IMR-90 (cell line): Measurements from ENCODE around the gene ATP1A1. TPM values are rescaled to one million over a fixed set of nuclear protein-coding genes. Genes with fewer than 3 reads are reported as not detected.

Source experiments
- ATAC-seq: fragments of 200-7000 bp; cut with Tn5 transposase; 2 replicates; pipeline ENCODE4 v1.9.1; 2020; ENCODE audit warnings: low read depth, mild to moderate bottlenecking, moderate library complexity
- BruUV-seq: library from RNA; stranded (reverse); fragments of 400-500 nt; replicated peaks from 2 replicates; lab custom pipeline; 2021; lab: Mats Ljungman, UMichigan
- CTCF ChIA-PET: fragments of 300-600 bp; formaldehyde crosslinking; extraction: SDS; loops from one replicate; lab custom pipeline; 2021; ENCODE audit warnings: antibody characterized with exemption; lab: Yijun Ruan, JAX
- POLR2A ChIA-PET: fragments of 300-600 bp; sonication (Branson Sonifier 250); formaldehyde crosslinking; loops from one replicate; lab custom pipeline; 2022; ENCODE audit warnings: antibody characterized with exemption; ENCODE audit not compliant: unreplicated experiment; lab: Charles Lee
- DNase-seq: peaks from one replicate; pipeline ENCODE4 v3.0.0; 2013
- H2AFZ ChIP-seq: replicated peaks from 2 replicates; pipeline ENCODE3; 2013; ENCODE audit warnings: low read length, mild to moderate bottlenecking; ENCODE audit not compliant: poor library complexity
- H2AK5ac ChIP-seq: 2 replicates; pipeline ENCODE4 v1.6.1; 2013; ENCODE audit warnings: low read depth, low read length, inconsistent platforms
- H2AK9ac ChIP-seq: replicated peaks from 2 replicates; pipeline ENCODE3; 2013; ENCODE audit warnings: mild to moderate bottlenecking, low read depth, low read length, moderate library complexity; ENCODE audit not compliant: poor library complexity
- H2BK120ac ChIP-seq: 2 replicates; pipeline ENCODE4 v1.6.1; 2013; ENCODE audit warnings: low read depth, low read length, inconsistent platforms
- H2BK15ac ChIP-seq: 3 replicates; pipeline ENCODE4 v1.6.1; 2013; ENCODE audit warnings: low read depth, low read length, inconsistent platforms
- H2BK20ac ChIP-seq: 2 replicates; pipeline ENCODE4 v1.6.1; 2013; ENCODE audit warnings: low read depth, mild to moderate bottlenecking, inconsistent platforms, low read length, moderate library complexity
- H2BK5ac ChIP-seq: 2 replicates; pipeline ENCODE4 v1.6.1; 2013; ENCODE audit warnings: mild to moderate bottlenecking, low read depth, low read length, inconsistent platforms; ENCODE audit not compliant: poor library complexity, severe bottlenecking
- H3K14ac ChIP-seq: replicated peaks from 2 replicates; pipeline ENCODE4 v1.6.1; 2013; ENCODE audit warnings: low read depth, low read length, inconsistent platforms
- H3K18ac ChIP-seq: 2 replicates; pipeline ENCODE4 v1.6.1; 2013; ENCODE audit warnings: low read depth, low read length, control low read depth
- H3K23ac ChIP-seq: 2 replicates; pipeline ENCODE4 v1.6.1; 2013; ENCODE audit warnings: low read depth, low read length, inconsistent platforms
- H3K27ac ChIP-seq: 2 replicates; pipeline ENCODE4 v1.5.1; 2013; ENCODE audit warnings: mild to moderate bottlenecking, control low read depth, low read length; ENCODE audit not compliant: insufficient read depth
- H3K27me3 ChIP-seq: 2 replicates; pipeline ENCODE4 v1.6.1; 2013; ENCODE audit warnings: low read length; ENCODE audit not compliant: control insufficient read depth, insufficient read depth
- H3K36me3 ChIP-seq: 2 replicates; pipeline ENCODE4 v1.6.1; 2013; ENCODE audit warnings: low read length, mixed read lengths; ENCODE audit not compliant: control insufficient read depth, insufficient read depth
- H3K4ac ChIP-seq: 2 replicates; pipeline ENCODE4 v1.6.1; 2013; ENCODE audit warnings: low read depth, low read length, inconsistent platforms
- H3K4me1 ChIP-seq: 2 replicates; pipeline ENCODE4 v1.6.1; 2013; ENCODE audit warnings: low read length, mixed read lengths; ENCODE audit not compliant: control insufficient read depth, insufficient read depth
- H3K4me2 ChIP-seq: 2 replicates; pipeline ENCODE4 v1.6.1; 2013; ENCODE audit warnings: low read depth, mild to moderate bottlenecking, control low read depth, low read length, moderate library complexity
- H3K4me3 ChIP-seq: 2 replicates; pipeline ENCODE4 v1.5.1; 2013; ENCODE audit warnings: low read depth, mild to moderate bottlenecking, control low read depth, low read length, moderate library complexity; ENCODE audit not compliant: insufficient read depth
- H3K56ac ChIP-seq: 2 replicates; pipeline ENCODE4 v1.6.1; 2013; ENCODE audit warnings: low read length, inconsistent platforms; ENCODE audit not compliant: insufficient read depth; ENCODE audit errors: extremely low read depth
- H3K79me1 ChIP-seq, 2 experiments: 2 replicates each; pipeline ENCODE4 v1.6.1; 2013; ENCODE audit warnings: low read length in 2 of 2, inconsistent platforms in 1 of 2, low read depth in 1 of 2
- H3K9ac ChIP-seq: 2 replicates; pipeline ENCODE4 v1.6.1; 2013; ENCODE audit warnings: low read depth, low read length, control low read depth
- H3K9me1 ChIP-seq: 2 replicates; pipeline ENCODE4 v1.6.1; 2013; ENCODE audit warnings: low read length, inconsistent platforms; ENCODE audit not compliant: insufficient read depth
- H3K9me3 ChIP-seq: 2 replicates; pipeline ENCODE4 v1.6.1; 2013; ENCODE audit warnings: low read length; ENCODE audit not compliant: control insufficient read depth, insufficient read depth
- H4K20me1 ChIP-seq: 2 replicates; pipeline ENCODE4 v1.6.1; 2013; ENCODE audit warnings: low read length, inconsistent platforms; ENCODE audit not compliant: insufficient read depth
- H4K5ac ChIP-seq: 2 replicates; pipeline ENCODE4 v1.6.1; 2013; ENCODE audit warnings: mild to moderate bottlenecking, low read depth, low read length, control low read depth
- H4K8ac ChIP-seq, 2 experiments: 2 replicates each; pipeline ENCODE4 v1.6.1; 2013; ENCODE audit warnings: low read depth in 2 of 2, low read length in 2 of 2, control low read depth in 1 of 2, inconsistent platforms in 1 of 2
- H4K91ac ChIP-seq: 2 replicates; pipeline ENCODE4 v1.6.1; 2013; ENCODE audit warnings: low read depth, low read length, inconsistent platforms; ENCODE audit not compliant: insufficient read depth
- BHLHE40 ChIP-seq: fragments of 150-350 bp; IDR thresholded peaks from 2 replicates; pipeline ENCODE4 v1.6.1; 2016; ENCODE audit warnings: mild to moderate bottlenecking, low read depth, low read length
- CEBPB ChIP-seq: IDR thresholded peaks from 2 replicates; pipeline ENCODE4 v1.6.1; 2012; ENCODE audit warnings: low read depth, low read length, improper control_type of control experiment
- CHD1 ChIP-seq: IDR thresholded peaks from 2 replicates; pipeline ENCODE4 v1.6.1; 2012; ENCODE audit warnings: low read depth, low read length, improper control_type of control experiment
- CTCF ChIP-seq: conservative IDR thresholded peaks from 2 replicates; pipeline ENCODE4 v1.5.1; 2012; ENCODE audit warnings: mild to moderate bottlenecking, low read depth, low read length, improper control_type of control experiment
- ELK1 ChIP-seq: fragments of 150-350 bp; IDR thresholded peaks from 2 replicates; pipeline ENCODE4 v1.6.1; 2016; ENCODE audit warnings: low read depth, mild to moderate bottlenecking, low read length, moderate library complexity, borderline replicate concordance
- FOS ChIP-seq: fragments of 150-350 bp; IDR thresholded peaks from 2 replicates; pipeline ENCODE4 v1.6.1; 2016; ENCODE audit warnings: low read depth, low read length
- MAFK ChIP-seq: IDR thresholded peaks from 2 replicates; pipeline ENCODE4 v1.6.1; 2012; ENCODE audit warnings: low read depth, low read length, improper control_type of control experiment
- MAZ ChIP-seq: IDR thresholded peaks from 2 replicates; pipeline ENCODE4 v1.6.1; 2012; ENCODE audit warnings: low read depth, mild to moderate bottlenecking, low read length, improper control_type of control experiment, moderate library complexity, borderline replicate concordance
- MXI1 ChIP-seq: IDR thresholded peaks from 2 replicates; pipeline ENCODE4 v1.6.1; 2012; ENCODE audit warnings: low read depth, mild to moderate bottlenecking, low read length, moderate library complexity, borderline replicate concordance
- NFE2L2 ChIP-seq: fragments of 150-350 bp; IDR thresholded peaks from 2 replicates; pipeline ENCODE4 v1.6.1; 2016; ENCODE audit warnings: low read depth, mild to moderate bottlenecking, low read length
- POLR2A ChIP-seq: IDR thresholded peaks from 2 replicates; pipeline ENCODE4 v1.6.1; 2012; ENCODE audit warnings: mild to moderate bottlenecking, low read depth, low read length
- RAD21 ChIP-seq: IDR thresholded peaks from 2 replicates; pipeline ENCODE4 v1.6.1; 2012; ENCODE audit warnings: low read length, improper control_type of control experiment
- RCOR1 ChIP-seq: IDR thresholded peaks from 2 replicates; pipeline ENCODE4 v1.6.1; 2012; ENCODE audit warnings: mild to moderate bottlenecking, low read length, improper control_type of control experiment; ENCODE audit not compliant: insufficient replicate concordance
- RFX5 ChIP-seq: IDR thresholded peaks from 2 replicates; pipeline ENCODE4 v1.8.0; 2012; ENCODE audit warnings: low read depth, mild to moderate bottlenecking, low read length, moderate library complexity
- SMC3 ChIP-seq: fragments of 150-350 bp; IDR thresholded peaks from 2 replicates; pipeline ENCODE4 v1.6.1; 2016; ENCODE audit warnings: low read depth, mild to moderate bottlenecking, antibody characterized with exemption, low read length, moderate library complexity
- USF2 ChIP-seq: fragments of 150-350 bp; IDR thresholded peaks from 2 replicates; pipeline ENCODE4 v1.6.1; 2017; ENCODE audit warnings: mild to moderate bottlenecking, antibody characterized with exemption, low read length, low read depth
- WGBS, 2 experiments: methylation state at CpG; one replicate each; pipeline versions ENCODE4 v1.1.5 to v1.1.7; 2013; ENCODE audit warnings: missing lambda C conversion rate in 2 of 2; ENCODE audit not compliant: insufficient read length in 1 of 2; ENCODE audit errors: extremely low coverage in 2 of 2; 5-methylcytosine and 5-hydroxymethylcytosine counted together
- dilution Hi-C: fragments of 300-500 bp; cut with HindIII; formaldehyde crosslinking; loops from one replicate; pipeline ENCODE4 v1.14.3; 2018; ENCODE audit warnings: low sequenced_read_pairs; ENCODE audit not compliant: unreplicated experiment
- in situ Hi-C: fragments of 300-500 bp; cut with MboI; formaldehyde crosslinking; loops from 3 replicates; pipeline ENCODE4 v1.14.3; 2019; ENCODE audit warnings: low sequenced_read_pairs, inconsistent platforms, mixed read lengths
- intact Hi-C: fragments of 100-400 bp; cut with micrococcal nuclease; formaldehyde crosslinking; loops from 2 replicates; pipeline ENCODE4 v1.10.0; 2022
- polyA plus RNA-seq, 3 experiments: library from polyadenylated mRNA; depleted of rRNA; stranded (reverse); fragments of >200 nt; gene quantifications; 2 replicates each; pipeline ENCODE4 v1.2.3, GENCODE V29; 2012; ENCODE audit warnings: low replicate concordance in 1 of 3
- total RNA-seq: library from RNA; depleted of rRNA; stranded (reverse); fragments of >200 nt; gene quantifications from 2 replicates; pipeline ENCODE4 v1.2.3, GENCODE V29; 2012

The ATP1A1 gene
- total and polyA plus RNA-seq, 2 of the 4 experiments (the other 2 are of a cell fraction) = 116 to 125 TPM

GRCh38 chr1:116412898-116413297 is 39.9 kb downstream of the ATP1A1 start:
- Histone ChIP-seq H3K4me1 (peaks cover 5% of the 10 kb centered on the region; the same call in 1 of the 2 replicates), H2BK120ac (no peak overlapping the region), H3K9me1 (peaks cover 7% of the 10 kb centered on the region; the same call in 1 of the 2 replicates), H4K5ac (no peak overlapping the region), H2AK5ac (no peak overlapping the region), H2BK5ac (no peak overlapping the region), H3K56ac (no peak overlapping the region), H4K91ac (no peak overlapping the region), H4K8ac (no peak overlapping the region), H4K20me1 (no peaks in the 10 kb centered on the region), H3K14ac (no peak overlapping the region), H3K36me3 (peaks cover 2% of the 10 kb centered on the region), H2BK20ac (no peak overlapping the region), H3K23ac (no peak overlapping the region), H2AK9ac (no peak overlapping the region), H3K9me3 (no peaks in the 10 kb centered on the region), H3K9ac (no peak overlapping the region), H3K4me2 (no peak overlapping the region), H3K27me3 (no peaks in the 10 kb centered on the region), H3K27ac (no peak overlapping the region), H3K4me3 (no peak overlapping the region), H2AFZ (no peak overlapping the region), H2BK15ac (no peak overlapping the region), H3K18ac (no peak overlapping the region), H3K4ac (no peak overlapping the region), H3K79me1 (peaks cover 4 to 9% of the 10 kb centered on the region in 2 experiments)
- no CpG with 5 or more reads among the region's 3 CpGs for WGBS, 2 experiments
- ChIA-PET CTCF (no interaction called here), POLR2A (no interaction called here)
- intact Hi-C loops = no loop called here
- in situ Hi-C loops = no loop called here
- no peak for ATAC-seq
- dilution Hi-C loops = no loop called here
- DNase-seq = no peak
- BruUV-seq = no TSS peak
- no peak for TF ChIP-seq USF2
- no peak for TF ChIP-seq CTCF
- TF ChIP-seq SMC3 = no peak
- no peak for TF ChIP-seq POLR2A
- TF ChIP-seq MAZ = no peak
- no peak for TF ChIP-seq FOS
- no peak for TF ChIP-seq RFX5
- TF ChIP-seq MXI1 = no peak
- TF ChIP-seq RCOR1 = no peak
- TF ChIP-seq MAFK = no peak
- no peak for TF ChIP-seq CHD1
- TF ChIP-seq NFE2L2 = no peak
- TF ChIP-seq BHLHE40 = no peak
- no peak for TF ChIP-seq RAD21
- TF ChIP-seq CEBPB = no peak
- no peak for TF ChIP-seq ELK1
